Measurements from ENCODE around the gene SCAP. TPM values are rescaled to one million over a fixed set of nuclear protein-coding genes. Genes with fewer than 3 reads are reported as not detected.

SCAP gene
- total RNA-seq, 1 experiment from 2014 or later: 67.6 TPM

- no peak overlapping the region for H3K4me2 ChIP-seq (ENCODE audit: low read length)
- no peaks in the 10 kb centered on the region for H3K9me3 ChIP-seq (ENCODE audit: control insufficient read depth in 1 of 2, insufficient read depth in 1 of 2, low read depth in 1 of 2, low read length in 2 of 2)
- peaks cover 2 to 20% of the 10 kb centered on the region in 2 experiments; a peak in 3 of 4 replicates for H3K4me1 ChIP-seq (ENCODE audit: control insufficient read depth in 1 of 2, insufficient read depth in 2 of 2, low read length in 2 of 2)
- no peak overlapping the region for H2AFZ ChIP-seq (ENCODE audit: low read depth, low read length, poor library complexity, severe bottlenecking)
- RAD21 ChIA-PET (ENCODE audit: low non-redundant PET in 1 of 2, low total read pairs in 2 of 2, uncharacterized antibody in 2 of 2, unreplicated experiment in 2 of 2): no interaction called here
- peaks cover 4 to 10% of the 10 kb centered on the region in 2 experiments; a peak in 3 of 4 replicates for H3K36me3 ChIP-seq (ENCODE audit: control insufficient read depth in 1 of 2, insufficient read depth in 2 of 2, low read length in 2 of 2)
- no peak overlapping the region for H3K9ac ChIP-seq (ENCODE audit: low read length)
- POLR2A ChIA-PET: no interaction called here
- CTCF ChIA-PET: no interaction called here
- ATAC-seq (no peak), DNase-seq (ENCODE audit: low read depth, low spot score) (no peak)
- H3K4me3 ChIP-seq (replicated peaks in 1 of 2; ENCODE audit: low read depth in 1 of 2, low read length in 2 of 2): no peak overlapping the region
- TF ChIP-seq CEBPB (IDR thresholded peaks at IDR 0.05; ENCODE audit: low read depth) (no peak), SP1 (IDR thresholded peaks at IDR 0.05; ENCODE audit: low read depth) (no peak), EGR1 (IDR thresholded peaks at IDR 0.05; ENCODE audit: low read depth) (no peak), REST (IDR thresholded peaks at IDR 0.05; ENCODE audit: low read depth) (no peak), ZNF274 (IDR thresholded peaks at IDR 0.05; ENCODE audit: low read depth, low read length) (no peak)
- no TSS peak for BruUV-seq (replicated peaks)
- no peaks in the 10 kb centered on the region for H3K9me2 ChIP-seq (ENCODE audit: insufficient read depth)
- intact Hi-C loops (cut with micrococcal nuclease): no loop called here
- H4K20me1 ChIP-seq (ENCODE audit: insufficient read depth): no peaks in the 10 kb centered on the region
- H3K79me2 ChIP-seq (ENCODE audit: insufficient read depth, low read length): peaks cover 28% of the 10 kb centered on the region
- no peak overlapping the region for H3K27ac ChIP-seq (ENCODE audit: low read depth, low read length)
- H3K27me3 ChIP-seq (ENCODE audit: insufficient read depth, low read length): no peaks in the 10 kb centered on the region
These were observed 39.4 kb upstream of the SCAP start for GRCh38 chr3:47515100-47515499.

All from HCT116 (cell line).